Measurements from ENCODE around the gene TMEM131.

DNA sequence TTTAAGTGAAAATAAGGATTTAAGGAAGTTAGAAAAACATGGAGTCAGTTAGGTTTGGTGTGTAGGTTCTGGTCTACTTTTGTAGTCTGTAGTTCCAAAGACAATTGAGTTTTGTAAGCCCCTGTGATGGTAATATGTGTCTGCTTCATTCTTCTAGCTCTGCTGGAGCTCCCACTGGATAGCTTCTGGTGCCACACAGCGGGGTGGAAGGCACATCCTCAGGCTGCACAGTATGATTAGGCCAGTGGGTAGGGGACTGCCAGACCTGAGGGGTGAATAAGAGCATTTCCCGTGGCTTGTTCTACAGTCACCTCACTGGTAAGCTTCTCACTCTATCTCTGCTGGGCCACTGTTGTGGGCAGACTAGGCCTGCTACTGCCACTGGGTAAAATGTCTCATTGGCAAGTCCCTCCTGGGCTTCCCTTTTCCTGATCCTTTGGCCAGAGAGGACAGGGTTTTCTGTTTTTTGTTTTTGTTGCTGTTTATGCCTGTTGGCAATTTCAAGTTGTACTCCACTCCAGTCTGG is 44.5 kb downstream of the TMEM131 start:
- TF ChIP-seq CEBPB (IDR thresholded peaks at IDR 0.05; ENCODE audit: low read depth, low read length) (no peak), CBX8 (IDR thresholded peaks at IDR 0.05; ENCODE audit: borderline replicate concordance, low read depth, low read length) (no peak), POLR2AphosphoS5 (IDR thresholded peaks at IDR 0.05; ENCODE audit: low read depth, low read length) (no peak), EP300 (IDR thresholded peaks at IDR 0.05; ENCODE audit: borderline replicate concordance in 1 of 2, low read depth in 2 of 2, low read length in 2 of 2) (no peak), EZH2 (IDR thresholded peaks at IDR 0.05; ENCODE audit: low read depth, low read length, severe bottlenecking) (no peak), SUZ12 (IDR thresholded peaks at IDR 0.05; ENCODE audit: low read length) (no peak), RAD21 (IDR thresholded peaks at IDR 0.05 in 1 of 2, conservative IDR thresholded peaks at IDR 0.05 in 1 of 2; ENCODE audit: low read depth in 2 of 2, low read length in 2 of 2) (no peak), YY1 (IDR thresholded peaks at IDR 0.05; ENCODE audit: low read depth, low read length) (no peak), MAFK (IDR thresholded peaks at IDR 0.05; ENCODE audit: low read depth, low read length) (no peak), POLR2A (IDR thresholded peaks at IDR 0.05; ENCODE audit: control extremely low read depth in 1 of 2, low read depth in 2 of 2, low read length in 2 of 2) (no peak)
- TF ChIP-seq, protein P1, sequence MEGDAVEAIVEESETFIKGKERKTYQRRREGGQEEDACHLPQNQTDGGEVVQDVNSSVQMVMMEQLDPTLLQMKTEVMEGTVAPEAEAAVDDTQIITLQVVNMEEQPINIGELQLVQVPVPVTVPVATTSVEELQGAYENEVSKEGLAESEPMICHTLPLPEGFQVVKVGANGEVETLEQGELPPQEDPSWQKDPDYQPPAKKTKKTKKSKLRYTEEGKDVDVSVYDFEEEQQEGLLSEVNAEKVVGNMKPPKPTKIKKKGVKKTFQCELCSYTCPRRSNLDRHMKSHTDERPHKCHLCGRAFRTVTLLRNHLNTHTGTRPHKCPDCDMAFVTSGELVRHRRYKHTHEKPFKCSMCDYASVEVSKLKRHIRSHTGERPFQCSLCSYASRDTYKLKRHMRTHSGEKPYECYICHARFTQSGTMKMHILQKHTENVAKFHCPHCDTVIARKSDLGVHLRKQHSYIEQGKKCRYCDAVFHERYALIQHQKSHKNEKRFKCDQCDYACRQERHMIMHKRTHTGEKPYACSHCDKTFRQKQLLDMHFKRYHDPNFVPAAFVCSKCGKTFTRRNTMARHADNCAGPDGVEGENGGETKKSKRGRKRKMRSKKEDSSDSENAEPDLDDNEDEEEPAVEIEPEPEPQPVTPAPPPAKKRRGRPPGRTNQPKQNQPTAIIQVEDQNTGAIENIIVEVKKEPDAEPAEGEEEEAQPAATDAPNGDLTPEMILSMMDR (IDR thresholded peaks at IDR 0.05; ENCODE audit: control extremely low read depth in 1 of 3, insufficient read depth in 1 of 3, low read depth in 1 of 3, low read length in 3 of 3) = no peak
- TF ChIP-seq, protein P2, sequence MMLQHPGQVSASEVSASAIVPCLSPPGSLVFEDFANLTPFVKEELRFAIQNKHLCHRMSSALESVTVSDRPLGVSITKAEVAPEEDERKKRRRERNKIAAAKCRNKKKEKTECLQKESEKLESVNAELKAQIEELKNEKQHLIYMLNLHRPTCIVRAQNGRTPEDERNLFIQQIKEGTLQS (IDR thresholded peaks at IDR 0.05; ENCODE audit: insufficient read depth, low read depth, low read length) = no peak
- TF ChIP-seq, protein P3, sequence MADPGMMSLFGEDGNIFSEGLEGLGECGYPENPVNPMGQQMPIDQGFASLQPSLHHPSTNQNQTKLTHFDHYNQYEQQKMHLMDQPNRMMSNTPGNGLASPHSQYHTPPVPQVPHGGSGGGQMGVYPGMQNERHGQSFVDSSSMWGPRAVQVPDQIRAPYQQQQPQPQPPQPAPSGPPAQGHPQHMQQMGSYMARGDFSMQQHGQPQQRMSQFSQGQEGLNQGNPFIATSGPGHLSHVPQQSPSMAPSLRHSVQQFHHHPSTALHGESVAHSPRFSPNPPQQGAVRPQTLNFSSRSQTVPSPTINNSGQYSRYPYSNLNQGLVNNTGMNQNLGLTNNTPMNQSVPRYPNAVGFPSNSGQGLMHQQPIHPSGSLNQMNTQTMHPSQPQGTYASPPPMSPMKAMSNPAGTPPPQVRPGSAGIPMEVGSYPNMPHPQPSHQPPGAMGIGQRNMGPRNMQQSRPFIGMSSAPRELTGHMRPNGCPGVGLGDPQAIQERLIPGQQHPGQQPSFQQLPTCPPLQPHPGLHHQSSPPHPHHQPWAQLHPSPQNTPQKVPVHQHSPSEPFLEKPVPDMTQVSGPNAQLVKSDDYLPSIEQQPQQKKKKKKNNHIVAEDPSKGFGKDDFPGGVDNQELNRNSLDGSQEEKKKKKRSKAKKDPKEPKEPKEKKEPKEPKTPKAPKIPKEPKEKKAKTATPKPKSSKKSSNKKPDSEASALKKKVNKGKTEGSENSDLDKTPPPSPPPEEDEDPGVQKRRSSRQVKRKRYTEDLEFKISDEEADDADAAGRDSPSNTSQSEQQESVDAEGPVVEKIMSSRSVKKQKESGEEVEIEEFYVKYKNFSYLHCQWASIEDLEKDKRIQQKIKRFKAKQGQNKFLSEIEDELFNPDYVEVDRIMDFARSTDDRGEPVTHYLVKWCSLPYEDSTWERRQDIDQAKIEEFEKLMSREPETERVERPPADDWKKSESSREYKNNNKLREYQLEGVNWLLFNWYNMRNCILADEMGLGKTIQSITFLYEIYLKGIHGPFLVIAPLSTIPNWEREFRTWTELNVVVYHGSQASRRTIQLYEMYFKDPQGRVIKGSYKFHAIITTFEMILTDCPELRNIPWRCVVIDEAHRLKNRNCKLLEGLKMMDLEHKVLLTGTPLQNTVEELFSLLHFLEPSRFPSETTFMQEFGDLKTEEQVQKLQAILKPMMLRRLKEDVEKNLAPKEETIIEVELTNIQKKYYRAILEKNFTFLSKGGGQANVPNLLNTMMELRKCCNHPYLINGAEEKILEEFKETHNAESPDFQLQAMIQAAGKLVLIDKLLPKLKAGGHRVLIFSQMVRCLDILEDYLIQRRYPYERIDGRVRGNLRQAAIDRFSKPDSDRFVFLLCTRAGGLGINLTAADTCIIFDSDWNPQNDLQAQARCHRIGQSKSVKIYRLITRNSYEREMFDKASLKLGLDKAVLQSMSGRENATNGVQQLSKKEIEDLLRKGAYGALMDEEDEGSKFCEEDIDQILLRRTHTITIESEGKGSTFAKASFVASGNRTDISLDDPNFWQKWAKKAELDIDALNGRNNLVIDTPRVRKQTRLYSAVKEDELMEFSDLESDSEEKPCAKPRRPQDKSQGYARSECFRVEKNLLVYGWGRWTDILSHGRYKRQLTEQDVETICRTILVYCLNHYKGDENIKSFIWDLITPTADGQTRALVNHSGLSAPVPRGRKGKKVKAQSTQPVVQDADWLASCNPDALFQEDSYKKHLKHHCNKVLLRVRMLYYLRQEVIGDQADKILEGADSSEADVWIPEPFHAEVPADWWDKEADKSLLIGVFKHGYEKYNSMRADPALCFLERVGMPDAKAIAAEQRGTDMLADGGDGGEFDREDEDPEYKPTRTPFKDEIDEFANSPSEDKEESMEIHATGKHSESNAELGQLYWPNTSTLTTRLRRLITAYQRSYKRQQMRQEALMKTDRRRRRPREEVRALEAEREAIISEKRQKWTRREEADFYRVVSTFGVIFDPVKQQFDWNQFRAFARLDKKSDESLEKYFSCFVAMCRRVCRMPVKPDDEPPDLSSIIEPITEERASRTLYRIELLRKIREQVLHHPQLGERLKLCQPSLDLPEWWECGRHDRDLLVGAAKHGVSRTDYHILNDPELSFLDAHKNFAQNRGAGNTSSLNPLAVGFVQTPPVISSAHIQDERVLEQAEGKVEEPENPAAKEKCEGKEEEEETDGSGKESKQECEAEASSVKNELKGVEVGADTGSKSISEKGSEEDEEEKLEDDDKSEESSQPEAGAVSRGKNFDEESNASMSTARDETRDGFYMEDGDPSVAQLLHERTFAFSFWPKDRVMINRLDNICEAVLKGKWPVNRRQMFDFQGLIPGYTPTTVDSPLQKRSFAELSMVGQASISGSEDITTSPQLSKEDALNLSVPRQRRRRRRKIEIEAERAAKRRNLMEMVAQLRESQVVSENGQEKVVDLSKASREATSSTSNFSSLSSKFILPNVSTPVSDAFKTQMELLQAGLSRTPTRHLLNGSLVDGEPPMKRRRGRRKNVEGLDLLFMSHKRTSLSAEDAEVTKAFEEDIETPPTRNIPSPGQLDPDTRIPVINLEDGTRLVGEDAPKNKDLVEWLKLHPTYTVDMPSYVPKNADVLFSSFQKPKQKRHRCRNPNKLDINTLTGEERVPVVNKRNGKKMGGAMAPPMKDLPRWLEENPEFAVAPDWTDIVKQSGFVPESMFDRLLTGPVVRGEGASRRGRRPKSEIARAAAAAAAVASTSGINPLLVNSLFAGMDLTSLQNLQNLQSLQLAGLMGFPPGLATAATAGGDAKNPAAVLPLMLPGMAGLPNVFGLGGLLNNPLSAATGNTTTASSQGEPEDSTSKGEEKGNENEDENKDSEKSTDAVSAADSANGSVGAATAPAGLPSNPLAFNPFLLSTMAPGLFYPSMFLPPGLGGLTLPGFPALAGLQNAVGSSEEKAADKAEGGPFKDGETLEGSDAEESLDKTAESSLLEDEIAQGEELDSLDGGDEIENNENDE (IDR thresholded peaks at IDR 0.05; ENCODE audit: insufficient replicate concordance, low read length) = no peak

Measured in H1 (cell line).